ENCODE data around the gene S100A2.

DNA sequence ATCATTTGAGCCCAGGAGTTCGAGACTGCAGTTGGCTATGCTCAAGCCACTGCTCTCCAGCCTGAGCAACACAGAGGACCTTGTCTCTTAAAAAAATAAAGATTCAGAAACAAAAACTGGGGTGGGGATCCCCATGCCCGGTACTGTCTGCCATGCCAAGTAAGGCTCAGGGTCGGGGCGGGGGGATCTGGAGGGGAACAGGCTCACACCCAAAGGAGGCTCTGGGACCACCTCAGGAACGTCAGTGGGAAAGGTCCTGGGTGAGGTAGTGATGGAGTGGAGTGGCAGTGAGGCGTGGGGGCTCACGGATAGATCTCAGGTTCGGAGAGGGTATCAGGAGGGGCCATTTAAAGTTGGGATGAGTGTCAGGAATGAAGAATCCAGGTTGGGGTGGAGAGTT, 19.3 kb downstream of the S100A2 start:
- TF ChIP-seq, protein P1, sequence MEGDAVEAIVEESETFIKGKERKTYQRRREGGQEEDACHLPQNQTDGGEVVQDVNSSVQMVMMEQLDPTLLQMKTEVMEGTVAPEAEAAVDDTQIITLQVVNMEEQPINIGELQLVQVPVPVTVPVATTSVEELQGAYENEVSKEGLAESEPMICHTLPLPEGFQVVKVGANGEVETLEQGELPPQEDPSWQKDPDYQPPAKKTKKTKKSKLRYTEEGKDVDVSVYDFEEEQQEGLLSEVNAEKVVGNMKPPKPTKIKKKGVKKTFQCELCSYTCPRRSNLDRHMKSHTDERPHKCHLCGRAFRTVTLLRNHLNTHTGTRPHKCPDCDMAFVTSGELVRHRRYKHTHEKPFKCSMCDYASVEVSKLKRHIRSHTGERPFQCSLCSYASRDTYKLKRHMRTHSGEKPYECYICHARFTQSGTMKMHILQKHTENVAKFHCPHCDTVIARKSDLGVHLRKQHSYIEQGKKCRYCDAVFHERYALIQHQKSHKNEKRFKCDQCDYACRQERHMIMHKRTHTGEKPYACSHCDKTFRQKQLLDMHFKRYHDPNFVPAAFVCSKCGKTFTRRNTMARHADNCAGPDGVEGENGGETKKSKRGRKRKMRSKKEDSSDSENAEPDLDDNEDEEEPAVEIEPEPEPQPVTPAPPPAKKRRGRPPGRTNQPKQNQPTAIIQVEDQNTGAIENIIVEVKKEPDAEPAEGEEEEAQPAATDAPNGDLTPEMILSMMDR (IDR thresholded peaks at IDR 0.05) = no peak
- no peak for TF ChIP-seq POLR2A (IDR thresholded peaks at IDR 0.05)

Measured in testis (tissue), 2 donors.